Mesenchymal stem cell (in vitro differentiated cells and primary cell): ENCODE data around the gene DEDD. TPM values are rescaled to one million over a fixed set of nuclear protein-coding genes. Genes with fewer than 3 reads are reported as not detected.
A peak's percentile ranks its signal among the peaks of the same experiment; 100 is the strongest.

Experiments
- DNase-seq: peaks from one replicate; pipeline ENCODE4 v3.0.0-alpha.2; 2013
- H2AFZ ChIP-seq: one replicate; pipeline ENCODE4 v1.6.1; 2013; ENCODE audit warnings: low read depth, mild to moderate bottlenecking, control low read depth, inconsistent platforms, low read length, moderate library complexity
- H2AK5ac ChIP-seq: 2 replicates; pipeline ENCODE4 v1.6.1; 2013; ENCODE audit warnings: low read length, moderate library complexity, mild to moderate bottlenecking, inconsistent platforms; ENCODE audit not compliant: severe bottlenecking
- H2BK120ac ChIP-seq: one replicate; pipeline ENCODE4 v1.6.1; 2013; ENCODE audit warnings: low read depth, mild to moderate bottlenecking, inconsistent platforms, low read length, moderate library complexity
- H2BK12ac ChIP-seq, 2 experiments: one replicate each; pipeline ENCODE4 v1.6.1; 2013; ENCODE audit warnings: inconsistent platforms in 2 of 2, low read length in 2 of 2, mild to moderate bottlenecking in 2 of 2, moderate library complexity in 2 of 2, control low read depth in 1 of 2
- H2BK15ac ChIP-seq: one replicate; pipeline ENCODE4 v1.6.1; 2013; ENCODE audit warnings: mild to moderate bottlenecking, low read depth, inconsistent platforms; ENCODE audit not compliant: poor library complexity, severe bottlenecking
- H2BK5ac ChIP-seq: 2 replicates; pipeline ENCODE4 v1.6.1; 2013; ENCODE audit warnings: low read depth, mild to moderate bottlenecking, low read length, control low read depth, inconsistent platforms; ENCODE audit not compliant: poor library complexity, severe bottlenecking
- H3K14ac ChIP-seq, 2 experiments: one replicate each; pipeline ENCODE4 v1.6.1; 2013; ENCODE audit warnings: inconsistent platforms in 2 of 2, low read length in 2 of 2, control low read depth in 1 of 2, mild to moderate bottlenecking in 1 of 2, moderate library complexity in 1 of 2
- H3K18ac ChIP-seq, 2 experiments: one replicate each; pipeline ENCODE4 v1.6.1; 2013; ENCODE audit warnings: inconsistent platforms in 2 of 2, low read length in 2 of 2, control low read depth in 1 of 2, low read depth in 1 of 2, mild to moderate bottlenecking in 1 of 2
- H3K23ac ChIP-seq, 2 experiments: one replicate each; pipeline ENCODE4 v1.6.1; 2013; ENCODE audit warnings: inconsistent platforms in 2 of 2, low read length in 2 of 2, mild to moderate bottlenecking in 2 of 2, moderate library complexity in 2 of 2, control low read depth in 1 of 2
- H3K27ac ChIP-seq: 2 replicates; pipeline ENCODE4 v1.5.1; 2013; ENCODE audit warnings: mild to moderate bottlenecking, moderate library complexity, low read length, control low read depth, inconsistent platforms; ENCODE audit not compliant: poor library complexity, severe bottlenecking
- H3K27me3 ChIP-seq, 2 experiments: 2 replicates each; pipeline versions ENCODE4 v1.6.1 to v1.7.0; 2013; ENCODE audit warnings: low read length in 2 of 2, mild to moderate bottlenecking in 2 of 2, moderate library complexity in 2 of 2, control low read depth in 1 of 2, inconsistent platforms in 1 of 2; ENCODE audit not compliant: control insufficient read depth in 1 of 2, insufficient read depth in 1 of 2
- H3K36me3 ChIP-seq, 2 experiments: 2 replicates each; pipeline versions ENCODE4 v1.6.1 to v1.7.0; 2013; ENCODE audit warnings: low read length in 2 of 2, control low read depth in 1 of 2, inconsistent platforms in 1 of 2, low read depth in 1 of 2, mild to moderate bottlenecking in 1 of 2; ENCODE audit not compliant: insufficient read depth in 2 of 2, control insufficient read depth in 1 of 2
- H3K4ac ChIP-seq, 2 experiments: one replicate each; pipeline ENCODE4 v1.6.1; 2013; ENCODE audit warnings: inconsistent platforms in 2 of 2, low read length in 2 of 2, mild to moderate bottlenecking in 2 of 2, moderate library complexity in 2 of 2, control low read depth in 1 of 2, low read depth in 1 of 2
- H3K4me1 ChIP-seq: 2 replicates; pipeline ENCODE4 v1.6.1; 2013; ENCODE audit warnings: low read depth, low read length, control low read depth; ENCODE audit not compliant: control insufficient read depth, insufficient read depth
- H3K4me2 ChIP-seq: 2 replicates; pipeline ENCODE4 v1.6.1; 2013; ENCODE audit warnings: low read length, mild to moderate bottlenecking, inconsistent platforms; ENCODE audit not compliant: poor library complexity, severe bottlenecking
- H3K4me3 ChIP-seq, 2 experiments: 2 replicates each; pipeline versions ENCODE4 v1.5.1 to v1.7.0; 2013; ENCODE audit warnings: low read length in 2 of 2, mild to moderate bottlenecking in 2 of 2, control low read depth in 1 of 2, low read depth in 1 of 2; ENCODE audit not compliant: insufficient read depth in 1 of 2
- H3K79me1 ChIP-seq: replicated peaks from 2 replicates; pipeline ENCODE4 v1.6.1; 2013; ENCODE audit warnings: mild to moderate bottlenecking, control low read depth, low read length, inconsistent platforms; ENCODE audit not compliant: poor library complexity, severe bottlenecking
- H3K9ac ChIP-seq: 2 replicates; pipeline ENCODE4 v1.7.0; 2013; ENCODE audit warnings: mild to moderate bottlenecking, low read length, moderate library complexity
- H3K9me3 ChIP-seq: 2 replicates; pipeline ENCODE4 v1.7.0; 2013; ENCODE audit warnings: mild to moderate bottlenecking, low read length; ENCODE audit not compliant: control insufficient read depth
- H4K8ac ChIP-seq: one replicate; pipeline ENCODE4 v1.6.1; 2013; ENCODE audit warnings: inconsistent platforms, mild to moderate bottlenecking, low read length, moderate library complexity
- H4K91ac ChIP-seq: one replicate; pipeline ENCODE4 v1.6.1; 2013; ENCODE audit warnings: mild to moderate bottlenecking, low read length, inconsistent platforms
- WGBS: methylation state at CpG from one replicate; pipeline ENCODE4 v1.1.7; 2013; ENCODE audit warnings: mixed read lengths; 5-methylcytosine and 5-hydroxymethylcytosine counted together
- polyA plus RNA-seq, 2 experiments: library from polyadenylated mRNA; stranded (reverse); fragments of 200-250 nt; gene quantifications; one replicate each; pipeline ENCODE4 v1.2.3, GENCODE V29; 2013

Gene DEDD
- polyA plus RNA-seq (2013, experiment 1 of 2) = 23.9 TPM
- polyA plus RNA-seq (2013, experiment 2 of 2) = 25.8 TPM

GRCh38 chr1:161132410-161133219, at the start of gene DEDD:
TSS of gene DEDD (minus strand) at chr1:161132667. CDS start at chr1:161124462, 8,205 bp downstream.
- DNase-seq = peak; percentile 98
- peak within 1 kb of the TSS; percentile 75 to 94 for H3K4me3 ChIP-seq
- H2AK5ac ChIP-seq = peak within 1 kb of the TSS; percentile 18
- H2BK120ac ChIP-seq = peak within 1 kb of the TSS; percentile 93
- peak within 1 kb of the TSS; percentile 75 to 93 for H3K4ac ChIP-seq
- H4K8ac ChIP-seq = peak within 1 kb of the TSS; percentile 91
- H3K23ac ChIP-seq = peak within 1 kb of the TSS in 1 of 2 experiments; percentile 70
- peaks cover 9% of the 10 kb centered on the region for H3K4me1 ChIP-seq
- peak within 1 kb of the TSS in 1 of 2 experiments; percentile 99 for H3K14ac ChIP-seq
- H3K79me1 ChIP-seq = peaks cover 32% of the 10 kb centered on the region
- H3K18ac ChIP-seq = peak within 1 kb of the TSS; percentile 91 to 98
- peak within 1 kb of the TSS; percentile 85 for H2BK15ac ChIP-seq
- no peaks in the 10 kb centered on the region for H3K9me3 ChIP-seq
- WGBS = under 1% methylated on average over 63 of the region's 68 CpGs
- H2BK5ac ChIP-seq = peak within 1 kb of the TSS; percentile 95
- H3K9ac ChIP-seq = peak within 1 kb of the TSS; percentile 95
- peaks cover 10 to 30% of the 10 kb centered on the region in 2 experiments for H3K36me3 ChIP-seq
- H4K91ac ChIP-seq = peak within 1 kb of the TSS; percentile 62
- H3K4me2 ChIP-seq = peak within 1 kb of the TSS; percentile 91
- H3K27ac ChIP-seq = peak within 1 kb of the TSS; percentile 88
- H2BK12ac ChIP-seq = peak within 1 kb of the TSS; percentile 44 to 47
- no peaks in the 10 kb centered on the region for H3K27me3 ChIP-seq
- H2AFZ ChIP-seq = peak within 1 kb of the TSS; percentile 64

GRCh38 chr1:161182214-161182613, 49.7 kb upstream of the DEDD start:
- no peaks in the 10 kb centered on the region for H3K9me3 ChIP-seq
- no peak overlapping the region for H2BK5ac ChIP-seq
- no peak for DNase-seq
- no peak overlapping the region for H3K23ac ChIP-seq
- H4K8ac ChIP-seq = no peak overlapping the region
- H3K18ac ChIP-seq = no peak overlapping the region
- H3K14ac ChIP-seq = no peak overlapping the region
- H3K4me1 ChIP-seq = peaks cover 5% of the 10 kb centered on the region
- H3K9ac ChIP-seq = peak overlapping the region; percentile 43
- no peaks in the 10 kb centered on the region for H3K79me1 ChIP-seq
- no peak overlapping the region for H2BK120ac ChIP-seq
- H3K27me3 ChIP-seq = no peaks in the 10 kb centered on the region
- H3K4me3 ChIP-seq = no peak overlapping the region
- no peak overlapping the region for H2AFZ ChIP-seq
- no peak overlapping the region for H2AK5ac ChIP-seq
- no peak overlapping the region for H2BK12ac ChIP-seq
- no peak overlapping the region for H2BK15ac ChIP-seq
- WGBS = 94% methylated on average over 1 of the region's 1 CpG
- H3K4me2 ChIP-seq = no peak overlapping the region
- no peak overlapping the region for H3K4ac ChIP-seq
- no peak overlapping the region for H3K27ac ChIP-seq
- H4K91ac ChIP-seq = no peak overlapping the region
- no peaks in the 10 kb centered on the region for H3K36me3 ChIP-seq

GRCh38 chr1:161180639-161181038, 48.2 kb upstream of the DEDD start:
- H2AFZ ChIP-seq = no peak overlapping the region
- H3K18ac ChIP-seq = no peak overlapping the region
- peaks cover 16% of the 10 kb centered on the region for H3K4me1 ChIP-seq
- H3K4me3 ChIP-seq = no peak overlapping the region
- no peak overlapping the region for H3K14ac ChIP-seq
- H2AK5ac ChIP-seq = no peak overlapping the region
- no peaks in the 10 kb centered on the region for H3K9me3 ChIP-seq
- H3K27ac ChIP-seq = no peak overlapping the region
- no peak overlapping the region for H2BK12ac ChIP-seq
- peaks cover 5% of the 10 kb centered on the region in 2 experiments for H3K36me3 ChIP-seq
- 64% methylated on average over 1 of the region's 1 CpG for WGBS
- no peak overlapping the region for H3K4me2 ChIP-seq
- no peak overlapping the region for H4K8ac ChIP-seq
- peaks cover 8% of the 10 kb centered on the region for H3K79me1 ChIP-seq
- H3K9ac ChIP-seq = no peak overlapping the region
- no peak overlapping the region for H3K4ac ChIP-seq
- no peak for DNase-seq
- H2BK120ac ChIP-seq = no peak overlapping the region
- no peak overlapping the region for H4K91ac ChIP-seq
- no peak overlapping the region for H2BK5ac ChIP-seq
- H3K23ac ChIP-seq = no peak overlapping the region
- H2BK15ac ChIP-seq = no peak overlapping the region
- no peaks in the 10 kb centered on the region for H3K27me3 ChIP-seq

GRCh38 chr1:161179698-161180097, 47.2 kb upstream of the DEDD start:
- no peak overlapping the region for H2BK15ac ChIP-seq
- H3K36me3 ChIP-seq = peaks cover 12 to 13% of the 10 kb centered on the region in 2 experiments
- peaks cover 16% of the 10 kb centered on the region for H3K4me1 ChIP-seq
- no peak overlapping the region for H3K4me2 ChIP-seq
- no peak overlapping the region for H2BK12ac ChIP-seq
- H3K27ac ChIP-seq = no peak overlapping the region
- H2AK5ac ChIP-seq = no peak overlapping the region
- H3K4ac ChIP-seq = no peak overlapping the region
- H2BK120ac ChIP-seq = no peak overlapping the region
- H2AFZ ChIP-seq = no peak overlapping the region
- no peak for DNase-seq
- H3K14ac ChIP-seq = no peak overlapping the region
- no peaks in the 10 kb centered on the region for H3K9me3 ChIP-seq
- H3K4me3 ChIP-seq = no peak overlapping the region
- H4K91ac ChIP-seq = no peak overlapping the region
- no peak overlapping the region for H3K18ac ChIP-seq
- H3K23ac ChIP-seq = no peak overlapping the region
- H2BK5ac ChIP-seq = no peak overlapping the region
- no peaks in the 10 kb centered on the region for H3K27me3 ChIP-seq
- H4K8ac ChIP-seq = no peak overlapping the region
- H3K9ac ChIP-seq = no peak overlapping the region
- 95% methylated on average over 3 of the region's 3 CpGs for WGBS
- H3K79me1 ChIP-seq = peaks cover 15% of the 10 kb centered on the region
